Suprapubic skin (tissue), 4 donors: ENCODE results near the gene ARHGAP40.

Experiments
- EP300 ChIP-seq: sonication (generic); formaldehyde crosslinking; IDR thresholded peaks from one replicate; pipeline ENCODE4 v1.6.1; 2017; ENCODE audit warnings: antibody characterized with exemption
- POLR2A ChIP-seq, 2 donors: fragments of 450-650 bp; IDR thresholded peaks; one replicate each; pipeline ENCODE4 v1.6.1; 2017; ENCODE audit warnings: antibody characterized with exemption in 2 of 2, mild to moderate bottlenecking in 2 of 2, moderate library complexity in 2 of 2
- POLR2AphosphoS5 ChIP-seq, 3 donors: sonication (generic); formaldehyde crosslinking; IDR thresholded peaks; one replicate each; pipeline ENCODE4 v1.6.1; 2017; ENCODE audit warnings: antibody characterized with exemption in 3 of 3
- TF ChIP-seq, protein P1 (sequence below), 2 donors: fragments of 200-600 bp in 1 of 2; fragments of 450-650 bp in 1 of 2; sonication (generic) in 1 of 2; IDR thresholded peaks; one replicate each; pipeline ENCODE4 v1.5.1; 2016 to 2019; ENCODE audit warnings: antibody characterized with exemption in 2 of 2, mild to moderate bottlenecking in 1 of 2, moderate library complexity in 1 of 2

DNA sequence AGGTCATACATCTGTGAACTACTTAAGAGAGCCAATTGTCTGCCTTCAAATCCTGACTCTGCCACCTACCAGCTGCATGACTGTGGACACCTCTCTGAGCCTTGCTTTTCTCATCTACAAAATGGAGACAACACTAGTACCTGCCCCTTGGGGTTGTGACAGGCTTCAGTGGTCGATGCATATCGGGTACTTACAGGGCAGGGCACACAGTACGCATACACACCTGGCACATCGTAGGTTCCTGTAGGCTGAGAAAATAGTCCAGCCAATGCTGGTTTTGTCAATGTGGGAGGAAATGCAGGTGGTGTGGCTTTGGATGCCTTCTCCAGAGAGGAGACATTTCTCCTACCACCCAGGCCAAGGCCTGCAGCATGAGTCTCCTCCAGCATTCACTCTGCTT, 18.3 kb upstream of the ARHGAP40 start:
- TF ChIP-seq, protein P1, sequence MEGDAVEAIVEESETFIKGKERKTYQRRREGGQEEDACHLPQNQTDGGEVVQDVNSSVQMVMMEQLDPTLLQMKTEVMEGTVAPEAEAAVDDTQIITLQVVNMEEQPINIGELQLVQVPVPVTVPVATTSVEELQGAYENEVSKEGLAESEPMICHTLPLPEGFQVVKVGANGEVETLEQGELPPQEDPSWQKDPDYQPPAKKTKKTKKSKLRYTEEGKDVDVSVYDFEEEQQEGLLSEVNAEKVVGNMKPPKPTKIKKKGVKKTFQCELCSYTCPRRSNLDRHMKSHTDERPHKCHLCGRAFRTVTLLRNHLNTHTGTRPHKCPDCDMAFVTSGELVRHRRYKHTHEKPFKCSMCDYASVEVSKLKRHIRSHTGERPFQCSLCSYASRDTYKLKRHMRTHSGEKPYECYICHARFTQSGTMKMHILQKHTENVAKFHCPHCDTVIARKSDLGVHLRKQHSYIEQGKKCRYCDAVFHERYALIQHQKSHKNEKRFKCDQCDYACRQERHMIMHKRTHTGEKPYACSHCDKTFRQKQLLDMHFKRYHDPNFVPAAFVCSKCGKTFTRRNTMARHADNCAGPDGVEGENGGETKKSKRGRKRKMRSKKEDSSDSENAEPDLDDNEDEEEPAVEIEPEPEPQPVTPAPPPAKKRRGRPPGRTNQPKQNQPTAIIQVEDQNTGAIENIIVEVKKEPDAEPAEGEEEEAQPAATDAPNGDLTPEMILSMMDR (IDR thresholded peaks at IDR 0.05), result no peak
- TF ChIP-seq POLR2A (IDR thresholded peaks at IDR 0.05) (no peak), EP300 (no peak), POLR2AphosphoS5 (IDR thresholded peaks at IDR 0.05) (no peak)
